HG03066 (cell line): ENCODE data around the gene DPH1.

Source experiments
- ATAC-seq: cut with Tn5 transposase; IDR thresholded peaks from one replicate; pipeline ENCODE4 v1.9.1; 2021; ENCODE audit warnings: low read depth; ENCODE audit not compliant: unreplicated experiment

DPH1 gene

DNA sequence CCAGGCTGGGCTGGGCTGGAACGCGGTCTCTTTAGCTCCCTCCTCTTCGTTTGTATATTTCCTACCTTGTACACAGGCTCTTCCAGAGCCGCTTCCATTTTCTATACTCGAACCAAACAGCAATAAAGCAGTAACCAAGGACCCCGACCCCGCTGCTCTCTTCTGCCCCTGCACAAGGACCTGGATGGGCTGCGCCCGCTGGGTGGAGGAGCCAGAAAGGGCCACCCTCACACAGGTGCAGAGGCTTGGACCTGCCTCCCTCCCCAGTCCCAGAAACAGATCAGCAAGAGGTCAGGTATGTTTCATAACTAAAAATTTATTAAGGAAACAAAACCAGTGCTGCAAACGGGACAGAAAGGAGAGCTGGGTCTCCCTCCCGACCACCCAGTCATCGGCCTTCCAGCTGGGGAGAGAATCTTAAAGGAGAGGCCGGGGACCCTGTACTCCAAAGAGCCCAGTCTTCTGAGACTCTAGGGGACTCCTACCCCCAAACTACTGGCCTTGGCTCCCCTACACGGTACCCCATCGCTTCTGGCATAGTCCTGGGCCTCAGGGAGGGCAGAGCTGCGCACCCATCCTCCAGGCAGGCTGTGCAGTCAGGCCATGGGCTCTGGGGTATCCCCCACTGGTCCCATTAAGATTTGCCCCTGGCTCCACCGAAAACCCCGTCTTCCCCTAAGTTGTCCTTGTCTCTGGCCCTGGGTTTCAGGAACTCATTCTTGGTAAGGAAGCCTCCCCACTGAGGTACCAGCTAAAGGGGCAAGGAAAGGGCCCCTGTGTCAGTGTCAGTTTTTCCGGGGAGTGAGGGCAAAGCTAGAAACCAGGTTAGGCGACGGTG lies 29.8 kb downstream of the DPH1 start:
- ATAC-seq: no peak

DNA sequence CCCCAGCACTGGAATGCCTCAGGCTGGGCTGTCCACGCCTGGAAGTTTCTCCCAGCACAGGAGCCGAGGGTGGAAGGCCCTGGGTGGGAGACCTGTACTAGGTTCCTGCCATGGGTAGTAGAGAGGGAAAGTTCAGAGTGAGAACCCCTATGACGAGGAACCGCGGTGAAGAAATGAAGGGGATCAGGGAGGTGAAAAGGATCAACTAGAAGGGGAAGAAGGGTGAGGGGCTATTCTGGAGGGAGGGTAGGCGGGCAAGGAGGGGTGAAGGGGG lies 30.4 kb downstream of the DPH1 start:
- ATAC-seq: no peak

DNA sequence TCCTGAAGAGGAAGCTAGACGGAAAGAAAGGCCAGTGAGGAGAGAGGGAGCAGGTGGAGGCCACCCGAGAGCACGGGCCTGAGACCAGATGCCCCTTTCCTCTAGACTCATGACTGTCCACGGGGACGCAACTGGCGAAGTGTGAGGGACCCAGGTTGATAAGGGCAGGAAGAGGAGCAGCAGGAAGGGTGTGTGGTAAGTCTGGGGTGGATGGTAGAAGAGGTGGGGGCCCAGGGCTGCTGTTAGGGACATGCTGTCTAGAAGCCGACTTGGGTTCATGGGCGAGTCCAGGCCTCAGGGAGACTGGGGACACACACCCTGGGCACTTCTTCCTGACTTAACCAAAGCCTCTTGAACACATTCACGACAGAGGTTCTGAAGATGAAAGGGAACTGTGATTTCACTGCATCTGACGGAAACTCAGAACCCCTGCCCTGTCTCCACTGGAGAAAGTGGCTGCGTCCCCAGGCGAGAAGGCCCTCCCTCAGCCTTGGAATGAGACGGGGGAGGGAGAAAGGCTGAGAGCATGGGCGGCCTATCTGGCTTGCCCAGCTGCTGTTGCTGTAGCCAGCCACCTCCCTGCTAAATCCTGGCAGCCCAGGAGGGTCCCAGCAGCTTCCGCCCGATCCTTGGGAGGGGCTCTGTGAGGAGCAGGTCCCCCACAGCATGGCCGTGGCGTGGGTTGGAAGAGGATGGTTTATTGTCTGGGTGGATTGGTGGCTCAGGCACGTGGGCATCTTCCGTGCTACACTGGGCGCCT lies 30.9 kb downstream of the DPH1 start:
- no peak for ATAC-seq

DNA sequence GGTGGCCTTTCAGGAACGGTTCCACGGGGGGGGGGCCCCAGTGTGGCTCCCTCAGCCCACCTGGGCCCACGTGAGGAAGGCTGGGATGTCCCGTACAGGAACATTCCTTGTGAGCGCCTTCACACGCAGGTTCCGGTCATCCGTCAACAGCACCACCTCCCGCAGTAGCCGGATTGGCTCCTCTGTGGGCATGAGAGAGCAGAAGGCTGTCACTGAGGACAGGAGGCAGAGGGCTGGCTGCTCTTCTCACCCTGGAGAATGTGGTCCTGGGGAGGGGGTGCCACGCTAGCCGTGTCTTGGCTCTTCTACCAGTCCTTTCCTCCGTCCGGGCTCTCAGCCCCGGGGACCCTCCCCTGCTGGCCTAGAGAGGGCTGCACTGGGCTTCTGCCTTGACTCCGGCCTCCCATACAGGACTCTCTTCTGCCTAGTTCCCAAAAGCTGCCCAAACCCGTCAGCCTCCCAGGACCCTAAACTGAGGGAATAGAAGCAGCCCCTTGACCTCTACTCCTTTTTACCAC lies 31.5 kb downstream of the DPH1 start:
- ATAC-seq: no peak

DNA sequence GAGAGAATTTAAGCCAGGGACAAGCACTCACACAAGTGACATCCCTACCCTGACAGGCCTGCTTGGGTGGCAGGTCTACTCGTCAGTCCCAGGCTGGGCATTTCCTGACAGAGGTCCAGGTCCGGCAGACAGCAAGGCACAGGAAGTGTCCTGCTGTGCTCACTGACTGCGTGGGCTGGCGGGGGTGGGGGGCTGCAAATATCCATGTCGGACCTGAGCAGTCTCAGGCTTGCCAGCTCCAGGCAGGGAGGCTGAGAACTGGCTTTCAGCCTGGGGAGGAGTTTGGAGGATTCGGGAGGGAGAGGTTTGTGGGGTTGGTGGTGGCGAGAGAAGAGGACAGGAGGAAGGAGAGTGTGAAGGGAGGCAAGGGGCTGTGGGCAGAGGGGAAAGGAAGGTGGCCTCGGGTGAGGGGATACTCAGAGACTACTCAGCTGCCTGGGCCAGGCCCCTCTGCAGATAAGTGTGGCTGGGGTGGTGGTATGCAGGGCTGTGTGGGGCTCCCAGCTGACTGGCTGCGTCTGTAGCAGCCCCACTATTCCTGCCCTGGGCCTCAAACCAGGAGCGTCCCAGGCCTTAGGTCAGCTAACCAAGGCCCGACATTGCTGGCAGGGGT lies 32.7 kb downstream of the DPH1 start:
- ATAC-seq: no peak

DNA sequence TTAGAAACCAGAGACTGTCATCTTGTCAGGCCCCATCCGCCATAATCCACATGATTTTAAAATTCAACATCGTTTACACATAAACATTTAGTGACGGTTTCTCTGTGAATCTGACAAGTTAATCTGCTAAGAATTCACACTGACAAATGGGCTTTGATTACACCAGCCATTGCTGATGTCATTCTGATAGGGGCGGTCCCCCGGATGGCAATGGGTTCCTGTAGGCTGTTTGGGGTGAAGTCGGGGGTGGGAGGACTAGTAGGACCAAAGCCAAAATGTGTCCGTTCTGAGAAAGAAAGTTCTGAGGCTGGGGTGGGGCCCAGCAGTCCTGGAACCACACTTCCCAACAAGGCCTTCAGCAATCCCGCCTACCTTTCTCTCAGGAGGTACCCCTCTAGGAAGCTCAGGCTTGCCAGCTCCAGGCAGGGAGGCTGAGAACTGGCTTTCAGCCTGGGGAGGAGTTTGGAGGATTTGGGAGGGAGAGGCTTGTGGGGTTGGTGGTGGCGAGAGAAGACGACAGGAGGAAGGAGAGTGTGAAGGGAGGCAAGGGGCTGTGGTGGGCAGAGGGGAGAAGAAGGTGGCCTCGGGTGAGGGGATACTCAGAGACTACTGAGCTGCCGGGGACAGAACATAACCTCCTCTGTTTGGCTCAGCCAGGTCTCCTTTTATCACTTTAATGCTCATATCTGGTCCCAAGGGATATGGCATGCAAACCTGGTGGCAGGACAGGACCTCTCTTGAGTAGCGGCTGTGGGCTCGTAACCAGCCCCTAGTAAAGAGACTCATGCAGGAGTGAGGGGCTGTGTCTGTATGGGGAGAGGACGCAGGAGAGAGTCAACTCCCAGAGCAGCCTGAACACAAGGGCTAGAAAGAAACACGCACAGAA lies 33.6 kb downstream of the DPH1 start:
- no peak for ATAC-seq

DNA sequence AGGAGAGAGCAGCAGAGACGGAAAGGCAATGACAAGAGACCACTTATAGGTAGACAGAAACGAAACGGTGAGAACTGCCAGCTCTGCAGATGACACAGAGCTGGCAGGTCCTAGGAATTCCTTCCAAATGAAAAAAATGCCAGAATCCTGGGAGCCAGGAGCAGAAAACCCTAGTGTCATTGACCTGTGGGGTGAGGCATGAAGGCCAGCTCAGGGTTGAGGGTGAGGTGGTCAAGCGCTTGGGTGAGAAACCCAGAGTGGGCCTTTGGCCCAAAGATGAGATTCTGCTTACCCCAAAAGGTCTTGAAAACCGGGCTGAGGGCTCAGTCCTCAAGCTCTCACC lies 34.2 kb downstream of the DPH1 start:
- ATAC-seq: no peak

DNA sequence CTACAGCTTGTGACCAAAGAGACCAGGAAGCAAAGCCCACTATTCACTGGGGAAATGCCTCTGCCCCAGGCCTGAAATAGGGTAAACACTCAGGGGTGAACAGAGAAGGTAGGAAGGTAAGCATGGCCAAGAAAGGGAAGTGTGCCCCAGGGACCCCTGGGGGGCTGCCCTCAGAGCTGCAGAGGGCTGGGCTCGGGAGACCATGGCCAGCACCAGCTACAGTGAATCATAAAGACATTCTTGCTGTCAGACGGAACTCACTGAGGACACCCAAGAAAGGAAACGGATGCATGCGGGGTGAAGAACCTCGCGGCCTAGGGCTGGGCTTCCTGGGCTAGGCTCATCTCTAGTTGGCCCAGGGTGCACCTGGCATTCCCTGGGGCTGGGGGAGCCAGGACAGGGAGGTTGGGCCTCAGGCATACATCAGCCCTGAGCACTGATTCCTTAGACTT lies 34.6 kb downstream of the DPH1 start:
- no peak for ATAC-seq

DNA sequence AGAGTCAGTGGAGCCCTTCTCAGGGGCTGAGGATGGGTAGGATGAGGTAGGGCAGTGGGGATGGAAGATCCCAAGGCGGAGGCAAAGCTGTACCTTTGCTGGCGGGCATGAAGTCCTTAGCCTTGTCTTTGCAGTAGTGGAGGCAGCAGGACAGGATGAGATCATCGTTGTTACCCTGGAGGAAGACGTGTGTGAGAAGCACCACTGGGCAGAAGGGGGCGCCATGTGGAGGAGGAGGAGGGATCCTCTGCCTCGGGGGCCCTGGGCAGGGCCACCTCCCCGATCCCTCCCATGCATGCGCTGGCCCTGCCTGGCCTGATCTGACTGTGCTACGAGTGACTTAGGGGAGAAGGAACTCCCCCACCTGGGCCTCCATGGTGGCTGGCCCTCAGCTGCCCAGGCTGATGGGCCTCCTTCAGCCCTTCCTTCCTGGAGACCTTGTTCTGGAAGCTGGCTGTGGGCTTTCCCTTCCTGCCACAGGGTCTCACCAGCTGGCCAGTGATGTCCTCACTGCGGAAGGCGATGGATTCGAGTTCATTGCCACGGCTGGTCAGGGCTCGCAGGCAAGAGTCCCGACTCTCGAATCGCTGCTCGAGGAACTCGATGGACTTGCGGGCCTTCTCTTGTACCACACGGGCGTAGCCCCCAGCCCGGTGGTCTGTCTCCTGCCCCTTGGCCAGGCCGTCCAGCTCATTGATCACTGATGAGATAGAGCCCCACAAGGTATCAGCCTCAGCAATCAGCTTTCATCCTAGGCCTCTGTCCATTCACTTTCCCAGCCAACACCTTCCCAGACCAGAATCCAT lies 35.2 kb downstream of the DPH1 start:
- ATAC-seq: no peak

DNA sequence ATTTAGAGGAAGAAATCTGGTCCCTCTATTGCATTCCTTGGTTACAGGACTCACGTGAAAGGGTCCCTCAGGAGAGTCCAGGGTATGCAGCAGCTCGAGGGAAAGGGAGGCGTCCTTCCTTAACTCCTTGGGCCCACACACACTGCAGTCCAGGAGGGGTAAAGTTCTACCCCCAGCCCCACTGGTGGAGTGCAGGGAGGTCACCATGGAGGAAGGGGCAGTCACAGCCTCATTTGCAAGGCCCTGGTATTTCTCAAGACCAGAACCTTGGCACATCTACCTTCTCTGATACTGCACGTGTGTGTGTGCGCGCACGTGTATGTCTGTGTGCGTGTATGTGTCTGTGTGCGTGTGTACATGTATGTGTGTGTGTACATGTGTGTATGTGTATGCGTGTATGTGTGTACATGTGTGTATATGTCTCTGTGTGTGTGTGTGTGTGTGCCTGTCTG lies 36.0 kb downstream of the DPH1 start:
- no peak for ATAC-seq

DNA sequence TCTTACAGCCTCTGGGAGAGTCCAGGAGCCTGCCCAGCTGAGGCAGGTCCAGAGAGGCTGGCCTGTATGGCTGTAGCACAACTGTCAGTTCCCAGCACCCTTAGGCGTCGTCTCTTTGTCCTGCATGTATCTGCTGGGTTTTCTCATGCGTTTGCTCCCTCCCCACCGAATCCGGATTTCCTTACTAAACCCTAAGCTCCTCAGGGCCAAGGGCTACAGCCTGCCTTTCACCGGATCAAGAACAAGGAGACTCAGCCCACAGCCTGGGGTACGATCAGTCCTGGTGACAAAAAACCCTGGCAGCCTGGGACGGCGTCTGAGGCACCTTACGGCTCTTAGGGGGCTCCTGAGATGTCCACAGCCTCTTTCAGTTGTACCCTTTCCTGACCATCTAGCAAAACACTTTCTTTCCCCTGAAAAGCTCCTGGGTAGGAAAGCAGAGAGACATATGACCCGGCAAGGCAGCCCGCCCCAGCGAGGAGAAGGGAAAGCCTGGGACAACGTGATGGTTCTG lies 37.2 kb downstream of the DPH1 start:
- ATAC-seq: no peak

DNA sequence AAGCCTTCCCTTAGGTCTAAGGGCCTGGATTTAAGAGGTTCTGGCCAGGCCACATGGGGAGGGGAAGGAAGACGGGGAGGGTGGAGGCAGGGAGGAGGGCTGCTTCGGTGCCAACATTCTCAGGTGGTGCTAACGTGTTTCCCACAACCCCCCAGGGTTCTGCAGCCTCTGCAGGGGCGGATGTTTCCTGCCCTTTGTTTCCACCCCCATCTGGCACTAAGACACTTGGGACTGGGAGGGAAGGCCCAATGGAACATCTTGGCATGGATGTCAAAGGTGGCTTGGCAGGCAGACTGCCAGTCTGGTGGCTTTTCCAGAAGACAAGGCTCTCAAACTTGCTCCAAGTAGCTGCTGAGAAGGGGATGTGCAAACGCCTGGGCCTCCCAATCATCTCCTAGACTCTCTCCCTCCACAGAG lies 37.7 kb downstream of the DPH1 start:
- ATAC-seq: no peak

DNA sequence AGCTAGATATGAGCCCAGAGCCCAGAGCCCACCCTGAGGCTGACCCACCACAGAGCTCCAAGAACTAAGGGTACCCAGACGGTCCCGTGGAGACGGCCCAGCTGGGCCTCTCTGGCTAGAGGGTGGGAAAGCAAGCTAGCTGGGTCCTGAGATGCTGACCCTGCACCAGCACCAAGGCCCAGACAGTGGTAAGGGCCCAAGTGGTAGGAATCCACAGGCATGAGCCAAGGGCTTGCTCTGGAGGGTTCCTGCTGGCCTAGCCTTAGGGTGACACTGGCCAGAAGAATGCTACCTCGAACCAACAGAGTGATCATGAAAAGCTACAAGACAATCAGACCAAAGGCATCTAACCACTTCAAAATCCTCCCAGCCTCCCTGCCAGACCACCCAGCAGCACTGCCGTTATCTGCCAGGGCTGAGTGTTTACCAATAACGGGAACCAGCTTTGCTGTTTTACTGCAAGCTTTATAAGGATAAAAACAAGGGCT lies 38.1 kb downstream of the DPH1 start:
- ATAC-seq: no peak

DNA sequence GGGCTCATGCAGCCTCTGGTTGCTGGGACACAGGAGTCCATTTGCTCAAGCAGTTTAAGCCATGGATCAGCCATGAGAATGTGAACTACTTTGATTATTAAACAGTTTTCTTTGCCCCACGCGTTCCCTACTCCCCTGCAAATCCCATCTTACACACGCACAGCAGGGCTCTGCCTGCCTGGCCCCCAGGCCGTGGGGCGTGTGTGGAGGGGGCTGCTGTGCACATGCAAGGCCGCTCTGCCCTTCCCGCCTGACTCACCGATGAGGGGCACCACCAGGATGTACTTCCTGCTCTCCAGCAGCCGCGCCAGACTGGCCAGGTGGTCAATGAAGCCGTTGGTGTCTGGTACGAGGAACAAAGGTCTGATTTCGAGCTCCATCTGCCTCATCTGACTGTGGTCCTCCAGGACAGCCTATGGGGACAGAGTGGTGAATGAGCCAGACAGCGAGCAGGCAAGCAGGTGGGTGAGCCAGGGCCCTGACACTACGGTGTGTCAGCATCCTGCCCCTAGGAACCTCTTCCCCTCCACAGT lies 38.6 kb downstream of the DPH1 start:
- no peak for ATAC-seq

DNA sequence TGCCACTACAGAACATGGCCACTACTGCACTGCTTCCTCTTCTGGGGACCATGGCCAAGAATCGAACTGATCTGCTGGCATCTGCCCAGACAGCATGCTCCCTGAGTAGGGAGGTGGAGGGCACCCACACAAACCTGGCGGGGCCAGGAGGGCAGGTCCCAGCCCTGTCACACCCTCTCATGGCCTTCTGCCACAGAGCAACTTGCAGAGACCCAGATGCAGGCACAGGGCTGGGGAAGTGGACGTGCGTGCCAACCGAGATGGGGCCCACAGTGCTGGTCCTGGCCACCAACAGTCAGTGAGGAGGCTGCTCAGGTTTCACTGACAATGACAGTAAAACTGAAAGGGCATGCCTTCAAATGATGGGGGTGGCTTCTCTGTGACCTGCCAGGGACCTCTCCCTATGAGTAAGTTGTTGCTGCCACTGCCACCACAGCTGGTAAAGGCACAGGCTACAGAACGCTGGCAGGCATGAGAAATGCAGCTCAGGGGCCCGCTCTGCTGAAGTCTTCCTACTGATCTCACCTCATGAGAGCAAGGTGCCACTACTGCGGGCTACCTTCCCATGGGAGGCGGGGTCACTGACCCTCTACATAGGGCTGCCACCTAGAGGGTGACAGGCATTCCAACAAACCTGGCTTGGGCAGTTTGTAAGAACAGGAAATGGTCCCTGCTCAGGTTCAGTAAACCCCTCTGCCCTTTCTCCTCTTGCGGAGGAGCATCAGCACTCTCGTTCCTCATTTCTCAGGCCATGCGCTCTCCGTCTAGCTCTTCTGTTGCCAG lies 40.5 kb downstream of the DPH1 start:
- peak; percentile 84 for ATAC-seq

DNA sequence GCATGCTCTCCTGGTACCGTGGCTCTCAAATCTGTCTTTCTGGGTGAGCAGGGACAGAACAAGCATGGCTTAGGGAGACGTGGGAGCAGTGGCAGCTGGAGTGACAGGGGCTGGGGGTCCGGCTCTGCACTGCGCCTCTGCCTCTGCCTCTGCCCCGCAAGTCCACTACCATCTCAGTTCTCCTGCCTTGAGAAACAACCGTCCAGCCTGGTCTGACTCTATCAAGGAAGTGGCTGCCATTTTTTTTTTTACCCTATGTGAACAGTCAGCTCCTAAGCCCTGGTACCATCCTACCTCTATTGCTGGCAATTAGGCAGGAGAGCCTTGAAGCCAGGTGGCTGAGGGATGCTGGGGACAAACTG lies 41.1 kb downstream of the DPH1 start:
- no peak for ATAC-seq

DNA sequence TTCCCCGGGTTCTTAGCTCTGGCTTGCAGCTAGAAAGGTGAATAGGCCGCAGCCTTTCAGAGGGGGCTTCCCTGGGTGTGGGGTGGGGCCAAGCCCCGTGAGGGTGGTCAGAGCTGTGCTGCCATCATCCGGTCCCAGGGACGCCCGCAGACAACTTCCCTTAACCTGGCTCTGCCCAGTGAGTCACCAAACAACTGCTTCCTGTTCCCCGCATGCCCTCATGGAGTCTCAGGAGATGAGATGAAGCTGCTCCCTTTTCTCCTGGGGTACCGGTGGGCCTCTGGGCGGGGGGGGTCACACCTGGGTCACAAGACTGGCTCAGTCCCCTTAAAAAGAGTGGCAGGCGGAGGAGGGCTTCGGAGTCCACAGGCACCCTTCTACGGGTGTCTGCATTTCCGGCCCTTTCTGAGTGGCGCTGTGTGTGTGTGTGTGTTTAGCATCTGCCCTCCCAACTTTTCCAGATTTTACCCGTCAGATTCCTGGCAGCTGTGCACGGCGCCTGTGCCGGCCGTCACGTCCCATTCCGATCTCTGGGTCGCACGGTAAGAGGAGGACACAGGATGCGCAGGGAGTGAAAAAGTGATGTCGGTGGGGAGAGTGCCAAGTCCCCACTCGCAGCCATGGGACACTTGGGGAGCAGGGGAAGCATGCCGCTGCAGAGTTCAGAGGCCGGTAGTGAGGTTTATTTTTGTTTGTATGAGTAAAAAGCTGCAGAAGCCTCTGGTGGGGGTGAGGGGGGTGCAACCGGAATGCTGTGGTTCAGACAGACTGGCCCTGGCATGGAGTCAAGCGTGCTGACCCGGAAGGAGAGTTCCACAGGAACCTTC lies 41.7 kb downstream of the DPH1 start:
- ATAC-seq: no peak

DNA sequence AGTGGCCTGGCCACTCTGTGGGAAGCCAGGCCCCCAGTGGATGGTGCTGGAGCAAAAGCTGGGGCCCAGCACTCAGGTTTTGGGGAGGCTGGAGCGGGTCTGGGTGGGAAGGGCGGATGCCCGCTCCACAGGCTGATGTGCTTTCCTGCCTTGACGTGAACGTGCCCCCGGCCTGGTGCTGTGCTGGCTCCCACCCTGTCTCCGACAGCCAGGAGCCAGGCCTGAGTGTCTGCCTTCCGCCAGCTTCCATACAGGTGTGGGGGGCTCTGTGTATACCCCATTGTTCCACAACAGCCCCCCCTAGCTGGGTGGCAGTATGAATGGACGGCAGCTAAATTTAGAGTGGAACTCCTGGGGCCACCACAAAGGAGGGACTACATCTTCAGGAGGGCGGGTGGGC lies 45.0 kb downstream of the DPH1 start:
- no peak for ATAC-seq
